OCI-LY1 (cell line): Measurements from ENCODE around the gene LHFPL2.

Experiments used
- H2AFZ ChIP-seq: fragments of 200-600 bp; sonication (generic), shearing (Covaris generic); 2 replicates; pipeline ENCODE4 v1.6.0; 2014; ENCODE audit warnings: antibody characterized with exemption, mild to moderate bottlenecking, low read length
- H3F3A ChIP-seq: fragments of 200-600 bp; sonication (generic), shearing (Covaris generic); 2 replicates; pipeline ENCODE4 v1.6.0; 2014; ENCODE audit warnings: mild to moderate bottlenecking, antibody characterized with exemption, low read length, moderate library complexity; ENCODE audit not compliant: insufficient read depth
- H3K27ac ChIP-seq: fragments of 200-600 bp; sonication (generic); 2 replicates; pipeline ENCODE4 v1.5.1; 2014; ENCODE audit warnings: low read length, mixed run types, mild to moderate bottlenecking, low read depth; ENCODE audit not compliant: poor library complexity, severe bottlenecking
- H3K27me3 ChIP-seq: fragments of 200-600 bp; sonication (generic); 2 replicates; pipeline ENCODE4 v1.6.0; 2014; ENCODE audit warnings: antibody characterized with exemption, mild to moderate bottlenecking, low read length, moderate library complexity; ENCODE audit not compliant: insufficient read depth
- H3K36me3 ChIP-seq: fragments of 200-600 bp; sonication (generic); 2 replicates; pipeline ENCODE4 v1.6.1; 2014; ENCODE audit warnings: mild to moderate bottlenecking, antibody characterized with exemption, low read length, moderate library complexity, mixed read lengths; ENCODE audit not compliant: insufficient read depth
- H3K4me1 ChIP-seq: fragments of 200-600 bp; sonication (generic); 2 replicates; pipeline ENCODE4 v1.5.1; 2014; ENCODE audit warnings: mild to moderate bottlenecking, low read length, moderate library complexity; ENCODE audit not compliant: insufficient read depth, severe bottlenecking
- H3K4me2 ChIP-seq: fragments of 200-600 bp; sonication (generic), shearing (Covaris generic); 2 replicates; pipeline ENCODE4 v1.6.1; 2014; ENCODE audit warnings: low read length
- H3K4me3 ChIP-seq: fragments of 200-600 bp; sonication (generic); 2 replicates; pipeline ENCODE4 v1.5.1; 2014; ENCODE audit warnings: low read length, low read depth, mild to moderate bottlenecking, mixed read lengths; ENCODE audit not compliant: poor library complexity, severe bottlenecking
- H3K79me2 ChIP-seq: fragments of 200-600 bp; shearing (Covaris generic); 2 replicates; pipeline ENCODE4 v1.6.1; 2016; ENCODE audit warnings: mixed run types, low read length, mixed read lengths; ENCODE audit not compliant: insufficient read depth
- H3K9ac ChIP-seq: fragments of 200-600 bp; sonication (generic), shearing (Covaris generic); 2 replicates; pipeline ENCODE4 v1.6.1; 2014; ENCODE audit warnings: mild to moderate bottlenecking, low read length, mixed read lengths
- H3K9me2 ChIP-seq: fragments of 200-600 bp; sonication (generic), shearing (Covaris generic); 2 replicates; pipeline ENCODE4 v1.6.1; 2014; ENCODE audit warnings: low read depth, mild to moderate bottlenecking, low read length, mixed read lengths
- H3K9me3 ChIP-seq: fragments of 200-600 bp; shearing (Covaris generic); 2 replicates; pipeline ENCODE4 v1.6.1; 2014; ENCODE audit warnings: low read length, mixed read lengths
- H4K20me1 ChIP-seq: fragments of 200-600 bp; sonication (generic), shearing (Covaris generic); 2 replicates; pipeline ENCODE4 v1.6.0; 2016; ENCODE audit warnings: mild to moderate bottlenecking, low read length; ENCODE audit not compliant: insufficient read depth
- CTCF ChIP-seq: fragments of 200-600 bp; sonication (generic), shearing (Covaris generic); IDR thresholded peaks from 2 replicates; pipeline ENCODE4 v1.5.1; 2017; ENCODE audit warnings: mild to moderate bottlenecking, antibody characterized with exemption, low read length, moderate library complexity, mixed read lengths
- EZH2 ChIP-seq: fragments of 200-600 bp; sonication (generic), shearing (Covaris generic); IDR thresholded peaks from 2 replicates; pipeline ENCODE4 v1.8.0; 2017; ENCODE audit warnings: borderline replicate concordance, mixed run types, mild to moderate bottlenecking, antibody characterized with exemption, low read length, moderate library complexity, mixed read lengths

Gene LHFPL2

GRCh38 chr5:78665534-78665933 lies 17.0 kb upstream of the LHFPL2 start:
- Histone ChIP-seq H3K9ac (no peak overlapping the region), H3K4me1 (peaks cover 34% of the 10 kb centered on the region), H3K4me2 (no peak overlapping the region), H3K9me2 (no peaks in the 10 kb centered on the region), H3K27ac (peak overlapping the region; percentile 1), H3K27me3 (no peaks in the 10 kb centered on the region), H4K20me1 (no peaks in the 10 kb centered on the region), H3K79me2 (no peaks in the 10 kb centered on the region), H3F3A (no peaks in the 10 kb centered on the region), H2AFZ (no peak overlapping the region), H3K9me3 (no peaks in the 10 kb centered on the region), H3K4me3 (no peak overlapping the region), H3K36me3 (no peaks in the 10 kb centered on the region)
- TF ChIP-seq CTCF: no peak
- no peak for TF ChIP-seq EZH2

- Histone ChIP-seq H3K79me2 (no peaks in the 10 kb centered on the region), H3K4me1 (peaks cover 40% of the 10 kb centered on the region), H2AFZ (no peak overlapping the region), H3F3A (no peaks in the 10 kb centered on the region), H3K9ac (no peak overlapping the region), H3K9me2 (no peaks in the 10 kb centered on the region), H3K4me3 (no peak overlapping the region), H4K20me1 (no peaks in the 10 kb centered on the region), H3K27ac (no peak overlapping the region), H3K27me3 (no peaks in the 10 kb centered on the region), H3K9me3 (no peaks in the 10 kb centered on the region), H3K36me3 (no peaks in the 10 kb centered on the region; the same call in 1 of the 2 replicates), H3K4me2 (no peak overlapping the region)
- TF ChIP-seq EZH2 (no peak), CTCF (no peak)
Measured at GRCh38 chr5:78662323-78662722, 13.8 kb upstream of the LHFPL2 start.

- Histone ChIP-seq H3K36me3 (no peaks in the 10 kb centered on the region; the same call in 1 of the 2 replicates), H4K20me1 (no peaks in the 10 kb centered on the region), H3K27ac (peak overlapping the region; percentile 39), H3K9ac (no peak overlapping the region), H3K4me3 (no peak overlapping the region), H3K4me1 (peaks cover 39% of the 10 kb centered on the region), H3K9me3 (no peaks in the 10 kb centered on the region), H3K27me3 (no peaks in the 10 kb centered on the region), H2AFZ (no peak overlapping the region), H3K79me2 (no peaks in the 10 kb centered on the region), H3K9me2 (no peaks in the 10 kb centered on the region), H3K4me2 (no peak overlapping the region), H3F3A (no peaks in the 10 kb centered on the region)
- no peak for TF ChIP-seq EZH2
- no peak for TF ChIP-seq CTCF
Measured at GRCh38 chr5:78661691-78662090, 13.1 kb upstream of the LHFPL2 start.
